HG03066 (cell line): ENCODE measurements around the gene ABAT.

Experiments
- ATAC-seq: cut with Tn5 transposase; IDR thresholded peaks from one replicate; pipeline ENCODE4 v1.9.1; 2021; ENCODE audit warnings: low read depth; ENCODE audit not compliant: unreplicated experiment

The ABAT gene

GRCh38 chr16:8807189-8807588, 132.8 kb downstream of the ABAT start:
- ATAC-seq = no peak

GRCh38 chr16:8808009-8808408, 133.6 kb downstream of the ABAT start:
- ATAC-seq = no peak

GRCh38 chr16:8808613-8809353, 134.4 kb downstream of the ABAT start:
- no peak for ATAC-seq

- ATAC-seq = no peak
These were observed 137.9 kb downstream of the ABAT start for GRCh38 chr16:8812162-8812843.

- ATAC-seq = no peak
These were observed 139.8 kb downstream of the ABAT start for GRCh38 chr16:8814095-8814806.

GRCh38 chr16:8816967-8817655, 142.7 kb downstream of the ABAT start:
- ATAC-seq = no peak

GRCh38 chr16:8818504-8819270, 144.3 kb downstream of the ABAT start:
- peak; percentile 69 for ATAC-seq

GRCh38 chr16:8819411-8820034, 145.1 kb downstream of the ABAT start:
- ATAC-seq = no peak

- no peak for ATAC-seq
These were observed 148.0 kb downstream of the ABAT start for GRCh38 chr16:8822403-8822802.

GRCh38 chr16:8826278-8826879, 152.0 kb downstream of the ABAT start:
- no peak for ATAC-seq

- no peak for ATAC-seq
These were observed 154.2 kb downstream of the ABAT start for GRCh38 chr16:8828541-8829165.

GRCh38 chr16:8831450-8831849, 157.0 kb downstream of the ABAT start:
- no peak for ATAC-seq

GRCh38 chr16:8831871-8832716, 157.7 kb downstream of the ABAT start:
- ATAC-seq = no peak

- no peak for ATAC-seq
These were observed 158.3 kb downstream of the ABAT start for GRCh38 chr16:8832717-8833105.
